Activated T-helper 1 cell treated with anti-CD3 and anti-CD28 coated beads, Interleukin-12 subunit alpha, Interleukin-12 subunit beta, Interleukin-2, Interleukin-4 antibody, amounts not matched to agents 30 ng/mL and 10 ng/mL and 1 ng/mL, durations not matched to agents 14 hours and 24 hours and 36 hours (primary cell): ENCODE results near the gene ZNF646. TPM values are rescaled to one million over a fixed set of nuclear protein-coding genes. Genes with fewer than 3 reads are reported as not detected.

Source experiments
- DNase-seq: peaks from one replicate; pipeline ENCODE4 v3.0.0; 2021; ENCODE audit warnings: low spot score
- H3K27ac Mint-ChIP-seq: one replicate; pipeline ENCODE4 v1.8.0; 2021; ENCODE audit warnings: mild to moderate bottlenecking, mixed read lengths
- H3K27me3 Mint-ChIP-seq: one replicate; pipeline ENCODE4 v1.8.0; 2022; ENCODE audit warnings: mild to moderate bottlenecking, moderate library complexity, mixed read lengths; ENCODE audit not compliant: insufficient read depth
- H3K36me3 Mint-ChIP-seq: one replicate; pipeline ENCODE4 v1.8.0; 2021; ENCODE audit warnings: low read depth, mixed read lengths
- H3K4me1 Mint-ChIP-seq: one replicate; pipeline ENCODE4 v1.8.0; 2021; ENCODE audit warnings: low read depth, mixed read lengths
- H3K4me3 Mint-ChIP-seq: one replicate; pipeline ENCODE4 v1.8.0; 2021; ENCODE audit warnings: mild to moderate bottlenecking, moderate library complexity, mixed read lengths
- H3K9me3 Mint-ChIP-seq: one replicate; pipeline ENCODE4 v1.8.0; 2021; ENCODE audit warnings: mixed read lengths
- intact Hi-C: fragments of 100-400 bp; cut with micrococcal nuclease; formaldehyde crosslinking; loops from one replicate; pipeline ENCODE4 v1.15.1; 2024
- total RNA-seq: library from RNA; stranded (reverse); gene quantifications from 2 replicates; pipeline ENCODE4 v1.2.3, GENCODE V29; 2022

Gene ZNF646
- total RNA-seq, 1 donor from 2014 or later: 26.1 TPM

- Mint-ChIP-seq H3K9me3 (no peaks in the 10 kb centered on the region), H3K27me3 (no peaks in the 10 kb centered on the region), H3K4me1 (peaks cover 40% of the 10 kb centered on the region), H3K27ac (peak overlapping the region; percentile 96), H3K36me3 (peaks cover 26% of the 10 kb centered on the region), H3K4me3 (peak overlapping the region; percentile 99)
- DNase-seq: peak; percentile 87
- intact Hi-C loops: loop anchor here (2.0 to 10.0 kb wide), 4 partner anchors 281 to 1211 kb away; partner anchors contain the start of genes CDIPT, CFAP119, ITGAX and RNF40
Measured at GRCh38 chr16:31073142-31073969, 866 bp upstream of the ZNF646 start.

DNA sequence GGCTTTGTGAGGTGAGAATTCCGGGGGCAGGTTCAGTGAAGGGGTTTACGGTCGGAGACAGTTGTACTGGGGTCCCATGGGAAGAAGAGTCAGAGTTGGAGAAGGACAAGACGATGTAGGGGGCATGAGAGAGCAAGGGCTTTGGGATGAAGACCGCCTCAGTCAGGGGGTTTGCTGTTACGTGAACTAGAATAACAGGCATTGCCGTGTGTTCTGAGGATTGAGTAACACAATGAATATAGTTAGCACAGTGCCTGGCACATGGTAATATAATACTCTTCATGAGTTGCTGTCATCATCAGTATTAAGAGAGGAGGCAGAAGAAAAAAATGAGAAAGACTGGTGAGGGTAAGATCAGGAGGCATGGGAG lies 577 bp downstream of the ZNF646 start:
- Mint-ChIP-seq H3K4me3 (peak overlapping the region; percentile 97), H3K27me3 (no peaks in the 10 kb centered on the region), H3K27ac (peak overlapping the region; percentile 96), H3K4me1 (peaks cover 32% of the 10 kb centered on the region), H3K36me3 (peaks cover 32% of the 10 kb centered on the region), H3K9me3 (no peaks in the 10 kb centered on the region)
- intact Hi-C loops: loop anchor here (1.0 to 10.0 kb wide), 16 partner anchors 20 to 1212 kb away; partner anchors contain the start of genes ARMC5, CDIPT, CFAP119 and FBRS
- DNase-seq: no peak

- DNase-seq: no peak
- H3K27me3 Mint-ChIP-seq: no peaks in the 10 kb centered on the region
- peak overlapping the region; percentile 52 for H3K27ac Mint-ChIP-seq
- peaks cover 36% of the 10 kb centered on the region for H3K36me3 Mint-ChIP-seq
- H3K4me3 Mint-ChIP-seq: peak overlapping the region; percentile 97
- no peaks in the 10 kb centered on the region for H3K9me3 Mint-ChIP-seq
- intact Hi-C loops: loop anchor here (10.0 kb wide), 1 partner anchor 278 kb away; the partner anchor contains the start of gene ITGAX
- H3K4me1 Mint-ChIP-seq: peaks cover 32% of the 10 kb centered on the region
Measured at GRCh38 chr16:31076319-31076718, 2.1 kb downstream of the ZNF646 start.

- intact Hi-C loops: loop anchor here (10.0 kb wide), 1 partner anchor 278 kb away; the partner anchor contains the start of gene ITGAX
- peaks cover 36% of the 10 kb centered on the region for H3K36me3 Mint-ChIP-seq
- no peak overlapping the region for H3K27ac Mint-ChIP-seq
- no peak for DNase-seq
- no peaks in the 10 kb centered on the region for H3K27me3 Mint-ChIP-seq
- H3K4me1 Mint-ChIP-seq: peaks cover 25% of the 10 kb centered on the region
- H3K9me3 Mint-ChIP-seq: no peaks in the 10 kb centered on the region
- H3K4me3 Mint-ChIP-seq: no peak overlapping the region
Measured at GRCh38 chr16:31077024-31077423, 2.8 kb downstream of the ZNF646 start.

DNA sequence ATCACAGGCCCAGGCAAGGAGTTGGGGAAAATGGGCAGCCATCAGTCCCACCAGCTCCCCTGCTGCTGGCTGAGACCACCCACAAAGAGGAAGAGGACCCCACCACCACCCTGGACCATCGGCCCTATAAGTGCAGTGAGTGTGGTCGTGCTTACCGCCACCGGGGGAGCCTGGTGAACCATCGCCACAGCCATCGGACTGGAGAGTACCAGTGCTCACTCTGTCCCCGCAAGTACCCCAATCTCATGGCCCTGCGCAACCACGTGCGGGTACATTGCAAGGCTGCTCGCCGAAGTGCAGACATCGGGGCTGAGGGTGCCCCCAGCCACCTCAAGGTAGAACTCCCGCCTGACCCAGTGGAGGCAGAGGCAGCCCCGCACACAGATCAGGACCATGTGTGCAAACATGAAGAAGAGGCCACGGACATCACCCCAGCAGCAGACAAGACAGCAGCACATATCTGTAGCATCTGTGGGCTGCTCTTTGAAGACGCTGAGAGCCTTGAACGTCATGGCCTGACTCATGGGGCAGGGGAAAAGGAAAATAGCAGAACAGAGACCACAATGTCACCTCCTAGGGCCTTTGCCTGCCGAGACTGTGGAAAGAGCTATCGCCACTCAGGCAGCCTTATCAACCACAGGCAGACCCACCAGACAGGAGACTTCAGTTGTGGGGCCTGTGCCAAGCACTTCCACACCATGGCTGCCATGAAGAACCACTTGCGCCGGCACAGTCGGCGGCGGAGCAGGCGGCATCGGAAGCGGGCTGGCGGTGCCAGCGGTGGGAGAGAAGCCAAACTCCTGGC lies 3.6 kb downstream of the ZNF646 start:
- no peak for DNase-seq
- intact Hi-C loops: loop anchor here (10.0 kb wide), 1 partner anchor 277 kb away; the partner anchor contains the start of gene ITGAX
- H3K36me3 Mint-ChIP-seq: peaks cover 39% of the 10 kb centered on the region

DNA sequence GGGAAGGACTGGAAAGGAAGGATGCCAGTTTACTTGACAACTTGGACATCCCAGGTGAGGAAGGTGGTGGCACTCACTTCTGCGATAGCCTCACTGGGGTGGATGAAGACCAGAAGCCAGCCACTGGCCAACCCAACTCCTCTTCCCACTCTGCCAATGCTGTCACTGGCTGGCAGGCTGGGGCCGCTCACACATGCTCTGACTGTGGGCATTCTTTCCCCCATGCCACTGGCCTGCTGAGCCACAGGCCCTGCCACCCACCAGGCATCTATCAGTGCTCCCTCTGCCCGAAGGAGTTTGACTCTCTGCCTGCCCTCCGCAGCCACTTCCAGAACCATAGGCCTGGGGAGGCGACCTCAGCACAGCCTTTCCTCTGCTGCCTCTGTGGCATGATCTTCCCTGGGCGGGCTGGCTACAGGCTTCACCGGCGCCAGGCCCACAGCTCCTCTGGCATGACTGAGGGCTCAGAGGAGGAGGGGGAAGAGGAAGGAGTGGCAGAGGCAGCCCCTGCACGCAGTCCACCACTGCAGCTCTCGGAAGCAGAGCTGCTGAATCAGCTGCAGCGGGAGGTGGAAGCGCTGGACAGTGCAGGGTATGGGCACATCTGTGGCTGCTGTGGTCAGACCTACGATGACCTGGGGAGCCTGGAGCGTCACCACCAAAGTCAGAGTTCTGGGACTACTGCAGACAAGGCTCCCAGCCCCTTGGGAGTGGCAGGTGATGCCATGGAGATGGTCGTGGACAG lies 4.5 kb downstream of the ZNF646 start:
- no peaks in the 10 kb centered on the region for H3K9me3 Mint-ChIP-seq
- H3K27me3 Mint-ChIP-seq: no peaks in the 10 kb centered on the region
- intact Hi-C loops: loop anchor here (10.0 kb wide), 1 partner anchor 276 kb away; the partner anchor contains the start of gene ITGAX
- H3K27ac Mint-ChIP-seq: no peak overlapping the region
- no peak for DNase-seq
- H3K4me3 Mint-ChIP-seq: no peak overlapping the region
- peaks cover 19% of the 10 kb centered on the region for H3K4me1 Mint-ChIP-seq
- H3K36me3 Mint-ChIP-seq: peaks cover 39% of the 10 kb centered on the region

More for the DNA sequence above, 3.6 kb downstream of the ZNF646 start:
- peaks cover 19% of the 10 kb centered on the region for H3K4me1 Mint-ChIP-seq
- H3K27me3 Mint-ChIP-seq: no peaks in the 10 kb centered on the region
- H3K9me3 Mint-ChIP-seq: no peaks in the 10 kb centered on the region
- no peak overlapping the region for H3K4me3 Mint-ChIP-seq
- H3K27ac Mint-ChIP-seq: no peak overlapping the region

GRCh38 chr16:31079342-31079944 lies 5.2 kb downstream of the ZNF646 start:
- DNase-seq: no peak
- H3K4me1 Mint-ChIP-seq: peaks cover 19% of the 10 kb centered on the region
- no peaks in the 10 kb centered on the region for H3K9me3 Mint-ChIP-seq
- H3K36me3 Mint-ChIP-seq: peaks cover 39% of the 10 kb centered on the region
- no peaks in the 10 kb centered on the region for H3K27me3 Mint-ChIP-seq
- intact Hi-C loops: loop anchor here (10.0 kb wide), 1 partner anchor 275 kb away; the partner anchor contains the start of gene ITGAX
- H3K4me3 Mint-ChIP-seq: no peak overlapping the region
- H3K27ac Mint-ChIP-seq: no peak overlapping the region

DNA sequence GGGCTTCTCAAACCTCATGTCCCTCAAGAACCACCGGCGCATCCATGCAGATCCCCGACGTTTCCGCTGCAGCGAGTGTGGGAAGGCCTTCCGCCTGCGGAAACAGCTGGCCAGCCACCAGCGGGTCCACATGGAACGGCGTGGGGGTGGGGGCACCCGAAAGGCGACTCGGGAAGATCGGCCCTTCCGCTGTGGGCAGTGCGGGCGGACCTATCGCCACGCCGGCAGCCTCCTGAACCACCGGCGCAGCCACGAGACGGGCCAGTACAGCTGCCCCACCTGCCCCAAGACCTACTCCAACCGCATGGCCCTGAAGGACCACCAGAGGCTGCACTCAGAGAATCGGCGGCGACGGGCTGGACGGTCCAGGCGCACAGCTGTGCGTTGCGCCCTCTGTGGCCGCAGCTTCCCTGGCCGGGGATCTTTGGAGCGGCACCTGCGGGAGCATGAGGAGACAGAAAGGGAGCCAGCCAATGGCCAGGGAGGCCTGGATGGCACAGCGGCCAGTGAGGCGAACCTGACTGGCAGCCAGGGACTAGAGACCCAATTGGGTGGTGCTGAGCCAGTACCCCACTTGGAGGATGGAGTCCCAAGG lies 5.9 kb downstream of the ZNF646 start:
- intact Hi-C loops: no loop called here
- Mint-ChIP-seq H3K4me1 (peaks cover 12% of the 10 kb centered on the region), H3K4me3 (no peak overlapping the region), H3K27ac (no peak overlapping the region), H3K36me3 (peaks cover 34% of the 10 kb centered on the region), H3K9me3 (no peaks in the 10 kb centered on the region), H3K27me3 (no peaks in the 10 kb centered on the region)
- no peak for DNase-seq

DNA sequence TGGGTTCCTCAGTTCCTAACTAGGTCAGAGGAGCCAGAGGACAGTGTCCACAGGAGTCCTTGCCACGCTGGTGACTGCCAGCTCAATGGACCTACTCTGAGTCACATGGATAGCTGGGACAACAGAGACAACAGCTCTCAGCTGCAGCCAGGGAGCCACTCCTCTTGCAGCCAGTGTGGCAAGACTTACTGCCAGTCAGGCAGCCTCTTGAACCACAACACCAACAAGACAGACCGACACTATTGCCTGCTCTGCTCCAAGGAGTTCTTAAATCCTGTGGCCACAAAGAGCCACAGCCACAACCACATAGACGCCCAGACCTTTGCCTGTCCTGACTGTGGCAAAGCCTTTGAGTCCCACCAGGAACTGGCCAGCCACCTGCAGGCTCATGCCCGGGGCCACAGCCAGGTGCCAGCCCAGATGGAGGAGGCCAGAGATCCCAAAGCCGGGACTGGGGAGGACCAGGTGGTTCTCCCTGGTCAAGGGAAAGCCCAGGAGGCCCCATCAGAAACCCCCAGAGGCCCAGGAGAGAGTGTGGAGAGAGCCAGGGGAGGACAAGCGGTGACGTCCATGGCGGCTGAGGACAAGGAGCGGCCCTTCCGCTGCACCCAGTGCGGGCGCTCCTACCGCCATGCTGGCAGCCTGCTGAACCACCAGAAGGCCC lies 6.7 kb downstream of the ZNF646 start:
- Mint-ChIP-seq H3K27me3 (no peaks in the 10 kb centered on the region), H3K36me3 (peaks cover 32% of the 10 kb centered on the region), H3K9me3 (no peaks in the 10 kb centered on the region), H3K27ac (no peak overlapping the region), H3K4me1 (peaks cover 4% of the 10 kb centered on the region), H3K4me3 (no peak overlapping the region)
- DNase-seq: no peak
- intact Hi-C loops: no loop called here

DNA sequence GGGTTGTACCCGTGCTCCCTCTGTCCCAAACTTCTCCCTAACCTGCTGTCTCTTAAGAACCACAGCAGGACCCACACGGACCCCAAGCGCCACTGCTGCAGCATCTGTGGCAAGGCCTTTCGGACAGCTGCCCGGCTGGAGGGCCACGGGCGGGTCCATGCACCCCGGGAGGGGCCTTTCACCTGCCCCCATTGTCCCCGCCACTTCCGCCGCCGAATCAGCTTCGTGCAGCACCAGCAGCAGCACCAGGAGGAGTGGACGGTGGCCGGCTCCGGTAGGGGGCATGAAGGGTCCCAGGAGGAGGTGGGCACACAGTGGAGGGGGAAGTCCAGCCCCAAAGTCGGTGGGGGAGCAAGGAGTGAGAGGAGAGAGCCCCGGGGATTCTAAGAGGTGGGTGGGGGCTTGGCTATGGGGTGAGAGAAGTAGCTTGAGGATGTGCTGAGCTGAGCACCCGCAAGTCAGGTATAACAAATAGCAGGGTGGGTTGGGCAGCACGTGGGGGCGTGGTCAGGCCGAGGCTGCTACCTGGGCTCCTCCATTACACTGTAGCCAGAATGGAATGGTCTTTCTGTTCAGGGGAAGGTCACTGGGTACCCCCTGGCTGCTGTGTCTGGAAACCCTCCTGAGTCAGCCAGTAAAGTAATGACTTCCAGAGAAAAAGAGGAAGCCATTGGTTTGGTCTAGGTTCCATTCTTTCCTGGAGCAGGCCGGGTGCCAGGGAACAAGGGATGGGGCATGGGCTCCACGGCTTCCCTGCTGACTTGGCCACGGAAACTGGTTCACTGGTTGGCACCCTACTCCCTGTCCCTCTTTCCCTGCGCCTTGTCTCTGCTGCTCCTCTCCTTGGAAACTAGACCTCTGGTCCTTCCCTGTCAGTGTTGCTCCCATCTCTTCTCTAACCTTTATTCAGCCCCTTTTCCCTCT lies 7.5 kb downstream of the ZNF646 start:
- Mint-ChIP-seq H3K36me3 (peaks cover 28% of the 10 kb centered on the region), H3K4me1 (no peaks in the 10 kb centered on the region), H3K4me3 (no peak overlapping the region), H3K27ac (no peak overlapping the region), H3K9me3 (no peaks in the 10 kb centered on the region), H3K27me3 (no peaks in the 10 kb centered on the region)
- DNase-seq: no peak
- intact Hi-C loops: no loop called here
